Measurements from ENCODE around the gene PANX1.

Gene PANX1

DNA sequence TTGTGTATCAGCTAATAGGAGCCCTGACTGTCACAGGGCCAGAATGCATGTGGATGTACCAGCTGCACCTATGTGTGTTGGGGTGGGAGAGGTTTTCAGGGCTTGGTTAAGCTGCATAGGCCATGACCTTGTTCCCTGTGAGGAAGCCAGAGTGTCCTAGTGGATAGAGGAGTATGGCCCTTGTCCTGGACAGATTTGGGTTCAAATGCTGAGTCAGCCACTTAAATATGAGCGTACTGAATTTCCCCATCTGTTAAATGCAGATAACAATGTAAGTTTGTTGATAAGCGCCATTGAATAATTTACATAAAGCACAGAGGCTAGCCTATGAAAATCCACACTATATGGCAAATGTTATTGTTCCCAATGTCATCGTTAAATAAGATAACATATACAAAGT lies 74.4 kb downstream of the PANX1 start:
- H3K4me3 ChIP-seq (ENCODE audit: low read depth, low read length) = no peak overlapping the region
- TF ChIP-seq, protein P1, sequence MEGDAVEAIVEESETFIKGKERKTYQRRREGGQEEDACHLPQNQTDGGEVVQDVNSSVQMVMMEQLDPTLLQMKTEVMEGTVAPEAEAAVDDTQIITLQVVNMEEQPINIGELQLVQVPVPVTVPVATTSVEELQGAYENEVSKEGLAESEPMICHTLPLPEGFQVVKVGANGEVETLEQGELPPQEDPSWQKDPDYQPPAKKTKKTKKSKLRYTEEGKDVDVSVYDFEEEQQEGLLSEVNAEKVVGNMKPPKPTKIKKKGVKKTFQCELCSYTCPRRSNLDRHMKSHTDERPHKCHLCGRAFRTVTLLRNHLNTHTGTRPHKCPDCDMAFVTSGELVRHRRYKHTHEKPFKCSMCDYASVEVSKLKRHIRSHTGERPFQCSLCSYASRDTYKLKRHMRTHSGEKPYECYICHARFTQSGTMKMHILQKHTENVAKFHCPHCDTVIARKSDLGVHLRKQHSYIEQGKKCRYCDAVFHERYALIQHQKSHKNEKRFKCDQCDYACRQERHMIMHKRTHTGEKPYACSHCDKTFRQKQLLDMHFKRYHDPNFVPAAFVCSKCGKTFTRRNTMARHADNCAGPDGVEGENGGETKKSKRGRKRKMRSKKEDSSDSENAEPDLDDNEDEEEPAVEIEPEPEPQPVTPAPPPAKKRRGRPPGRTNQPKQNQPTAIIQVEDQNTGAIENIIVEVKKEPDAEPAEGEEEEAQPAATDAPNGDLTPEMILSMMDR (IDR thresholded peaks at IDR 0.05; ENCODE audit: control insufficient read depth, extremely low read depth, insufficient read depth) = no peak
- DNase-seq (ENCODE audit: low read depth) = no peak

- H3K4me3 ChIP-seq (ENCODE audit: low read depth, low read length) = no peak overlapping the region
- TF ChIP-seq, protein P1 (IDR thresholded peaks at IDR 0.05; ENCODE audit: control insufficient read depth, extremely low read depth, insufficient read depth) = no peak
- no peak for DNase-seq (ENCODE audit: low read depth)
These were observed 82.7 kb downstream of the PANX1 start for GRCh38 chr11:94211261-94211830.

- TF ChIP-seq, protein P1 (IDR thresholded peaks at IDR 0.05; ENCODE audit: control insufficient read depth, extremely low read depth, insufficient read depth) = no peak
- DNase-seq (ENCODE audit: low read depth) = no peak
- H3K4me3 ChIP-seq (ENCODE audit: low read depth, low read length) = no peak overlapping the region
These were observed 84.3 kb downstream of the PANX1 start for GRCh38 chr11:94212898-94213297.

GRCh38 chr11:94217705-94218104 lies 89.1 kb downstream of the PANX1 start:
- no peak for DNase-seq (ENCODE audit: low read depth)

GRCh38 chr11:94218372-94218771 lies 89.7 kb downstream of the PANX1 start:
- DNase-seq (ENCODE audit: low read depth) = no peak
- no peak overlapping the region for H3K4me3 ChIP-seq (ENCODE audit: low read depth, low read length)
- TF ChIP-seq, protein P1 (IDR thresholded peaks at IDR 0.05; ENCODE audit: control insufficient read depth, extremely low read depth, insufficient read depth) = no peak

More at GRCh38 chr11:94217705-94218104, 89.1 kb downstream of the PANX1 start:
- TF ChIP-seq, protein P1 (IDR thresholded peaks at IDR 0.05; ENCODE audit: control insufficient read depth, extremely low read depth, insufficient read depth) = no peak
- H3K4me3 ChIP-seq (ENCODE audit: low read depth, low read length) = no peak overlapping the region

DNA sequence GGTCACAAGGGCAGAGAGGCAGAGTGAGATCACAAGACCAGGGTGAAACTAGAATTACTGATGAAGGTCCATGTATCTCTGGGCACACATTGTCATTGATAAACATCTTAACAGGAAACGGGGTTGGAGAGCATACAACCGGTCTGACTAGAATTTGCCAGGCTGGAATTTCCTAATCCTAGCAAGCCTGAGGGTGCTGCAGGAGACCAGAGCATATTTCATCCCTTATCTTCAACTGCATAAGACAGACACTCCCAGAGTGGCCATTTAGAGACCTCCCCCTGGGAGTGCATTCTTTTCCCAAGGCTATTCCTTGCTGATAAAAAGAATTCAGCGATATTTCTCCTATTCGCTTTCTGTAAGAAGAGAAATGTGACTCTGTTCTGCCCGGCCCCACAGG lies 91.1 kb downstream of the PANX1 start:
- TF ChIP-seq, protein P1 (IDR thresholded peaks at IDR 0.05; ENCODE audit: control insufficient read depth, extremely low read depth, insufficient read depth) = no peak
- H3K4me3 ChIP-seq (ENCODE audit: low read depth, low read length) = no peak overlapping the region
- peak; percentile 7 for DNase-seq (ENCODE audit: low read depth)

- no peak overlapping the region for H3K4me3 ChIP-seq (ENCODE audit: low read depth, low read length)
- TF ChIP-seq, protein P1 (IDR thresholded peaks at IDR 0.05; ENCODE audit: control insufficient read depth, extremely low read depth, insufficient read depth) = no peak
- DNase-seq (ENCODE audit: low read depth) = no peak
These were observed 95.4 kb downstream of the PANX1 start for GRCh38 chr11:94224078-94224477.
